Esophagus mucosa (tissue), 1 donor: Measurements from ENCODE around the gene APBB2. TPM values are rescaled to one million over a fixed set of nuclear protein-coding genes. Genes with fewer than 3 reads are reported as not detected.
"Not testable (repeated sequence)": the region's sequence is repeated elsewhere in the genome, so short reads cannot be mapped to it uniquely, and the experiment has no call there.

Experiments
- ATAC-seq: fragments of 200-7000 bp; cut with Tn5 transposase; one replicate; pipeline ENCODE4 v1.9.1; 2020
- total RNA-seq: library from RNA; stranded (reverse); gene quantifications from one replicate; pipeline ENCODE4 v1.2.4, GENCODE V29; 2023
- donor health status: DM: yes; HTN: yes; CAD: no.

The APBB2 gene
- total RNA-seq, 1 donor from 2014 or later, result 13.3 TPM

- ATAC-seq, result not testable (repeated sequence)
These were observed 154.9 kb downstream of the APBB2 start for GRCh38 chr4:41059411-41059810.

- ATAC-seq, result no peak
These were observed 155.9 kb downstream of the APBB2 start for GRCh38 chr4:41058426-41058825.

GRCh38 chr4:41057467-41057866, 156.9 kb downstream of the APBB2 start:
- ATAC-seq, result no peak

- ATAC-seq, result no peak
These were observed 162.1 kb downstream of the APBB2 start for GRCh38 chr4:41052287-41052686.

- ATAC-seq, result no peak
These were observed 163.2 kb downstream of the APBB2 start for GRCh38 chr4:41050880-41051775.

GRCh38 chr4:41050116-41050515, 164.2 kb downstream of the APBB2 start:
- ATAC-seq, result no peak

- not testable (repeated sequence) for ATAC-seq
These were observed 165.2 kb downstream of the APBB2 start for GRCh38 chr4:41049176-41049575.

- no peak for ATAC-seq
These were observed 169.6 kb downstream of the APBB2 start for GRCh38 chr4:41044791-41045190.

GRCh38 chr4:41044165-41044564, 170.2 kb downstream of the APBB2 start:
- no peak for ATAC-seq

- ATAC-seq, result no peak
These were observed 170.9 kb downstream of the APBB2 start for GRCh38 chr4:41043465-41043864.

- no peak for ATAC-seq
These were observed 172.8 kb downstream of the APBB2 start for GRCh38 chr4:41041551-41041950.

GRCh38 chr4:41039317-41039716, 175.0 kb downstream of the APBB2 start:
- ATAC-seq, result no peak

GRCh38 chr4:41038304-41038703, 176.0 kb downstream of the APBB2 start:
- ATAC-seq, result no peak

GRCh38 chr4:41029098-41029497, 185.2 kb downstream of the APBB2 start:
- no peak for ATAC-seq

GRCh38 chr4:41028392-41029076, 185.8 kb downstream of the APBB2 start:
- ATAC-seq, result no peak

GRCh38 chr4:41026971-41027370, 187.4 kb downstream of the APBB2 start:
- ATAC-seq, result no peak

- ATAC-seq, result no peak
These were observed 188.5 kb downstream of the APBB2 start for GRCh38 chr4:41025824-41026223.

GRCh38 chr4:41024556-41025491, 189.5 kb downstream of the APBB2 start:
- ATAC-seq, result no peak

- ATAC-seq, result no peak
These were observed 192.2 kb downstream of the APBB2 start for GRCh38 chr4:41022116-41022515.

GRCh38 chr4:41015016-41015675, 199.2 kb downstream of the APBB2 start:
- ATAC-seq, result no peak

- ATAC-seq, result no peak
These were observed 200.2 kb downstream of the APBB2 start for GRCh38 chr4:41014158-41014557.

- no peak for ATAC-seq
These were observed 200.6 kb downstream of the APBB2 start for GRCh38 chr4:41013746-41014145.
